K562 (cell line): ENCODE results near the gene ABHD16A. TPM values are rescaled to one million over a fixed set of nuclear protein-coding genes. Genes with fewer than 3 reads are reported as not detected.

Source experiments
- ARID3B ChIP-seq: fragments of 250-450 bp; sonication (Bioruptor Pico); IDR thresholded peaks from 2 replicates; pipeline ENCODE4 v1.4.0; 2020; ENCODE audit warnings: borderline replicate concordance
- CBX8 ChIP-seq: fragments of 200-600 bp; sonication (generic); IDR thresholded peaks from 2 replicates; pipeline ENCODE4 v1.6.1; 2012; ENCODE audit warnings: borderline replicate concordance, mixed run types, low read depth, mild to moderate bottlenecking, moderate library complexity, mixed read lengths, low read length, control low read depth, inconsistent platforms; ENCODE audit not compliant: poor library complexity, severe bottlenecking; ENCODE audit errors: extremely low read depth
- HINFP ChIP-seq: fragments of 450-650 bp; conservative IDR thresholded peaks from 2 replicates; pipeline ENCODE4 v1.6.1; 2016; ENCODE audit warnings: missing genetic modification characterization, low read depth, mild to moderate bottlenecking, control low read depth, missing compliant biosample characterization
- HLTF ChIP-seq: fragments of 450-650 bp; IDR thresholded peaks from 2 replicates; pipeline ENCODE4 v1.6.1; 2016
- HMGN3 ChIP-seq: IDR thresholded peaks from 2 replicates; pipeline ENCODE4 v1.6.1; 2011; ENCODE audit warnings: borderline replicate concordance, low read depth, mild to moderate bottlenecking, mixed read lengths, low read length; ENCODE audit not compliant: insufficient read length; ENCODE audit errors: extremely low read depth
- JUNB ChIP-seq: fragments of 450-650 bp; formaldehyde crosslinking; conservative IDR thresholded peaks from 2 replicates; pipeline ENCODE4 v1.4.0; 2020; ENCODE audit warnings: mild to moderate bottlenecking
- MAFG ChIP-seq: fragments of 450-650 bp; conservative IDR thresholded peaks from 2 replicates; pipeline ENCODE4 v1.6.1; 2016; ENCODE audit warnings: missing genetic modification characterization, missing compliant biosample characterization
- NFYB ChIP-seq: IDR thresholded peaks from 2 replicates; pipeline ENCODE4 v1.6.1; 2011; ENCODE audit warnings: mild to moderate bottlenecking, moderate library complexity; ENCODE audit not compliant: insufficient read length; ENCODE audit errors: extremely low read depth
- PKNOX1 ChIP-seq: fragments of 450-650 bp; IDR thresholded peaks from 2 replicates; pipeline ENCODE4 v1.6.1; 2016
- RBM34 ChIP-seq: fragments of 200-400 bp; formaldehyde crosslinking; IDR thresholded peaks from 2 replicates; pipeline ENCODE4 v1.6.1; 2018; ENCODE audit warnings: low read length, borderline replicate concordance; ENCODE audit not compliant: insufficient read depth
- RFX7 ChIP-seq: fragments of 250-450 bp; sonication (Bioruptor Pico); IDR thresholded peaks from 2 replicates; pipeline ENCODE4 v1.5.1; 2021; ENCODE audit warnings: mild to moderate bottlenecking
- RNF2 ChIP-seq: sonication (generic); IDR thresholded peaks from 2 replicates; pipeline ENCODE4 v1.6.1; 2016
- SAP30 ChIP-seq: fragments of 200-600 bp; sonication (generic); IDR thresholded peaks from 2 replicates; pipeline ENCODE4 v1.6.1; 2012; ENCODE audit warnings: borderline replicate concordance, low read depth, mild to moderate bottlenecking, moderate library complexity, low read length, control low read depth, inconsistent platforms; ENCODE audit not compliant: insufficient read depth, poor library complexity, severe bottlenecking
- SIN3B ChIP-seq: fragments of 450-650 bp; IDR thresholded peaks from 2 replicates; pipeline ENCODE4 v1.6.1; 2017; ENCODE audit warnings: low read depth, mild to moderate bottlenecking, moderate library complexity
- TGIF2 ChIP-seq: sonication (generic); formaldehyde crosslinking; IDR thresholded peaks from 2 replicates; pipeline ENCODE4 v1.8.1; 2022; ENCODE audit warnings: mild to moderate bottlenecking, missing genetic modification reagents, moderate library complexity
- THAP12 ChIP-seq: fragments of 250-450 bp; sonication (Bioruptor Pico); IDR thresholded peaks from 2 replicates; pipeline ENCODE4 v1.9.0; 2021; ENCODE audit warnings: mild to moderate bottlenecking, inconsistent platforms
- ZBTB1 ChIP-seq: sonication (generic); formaldehyde crosslinking; IDR thresholded peaks from 2 replicates; pipeline ENCODE4 v1.8.1; 2023; ENCODE audit warnings: missing genetic modification reagents, low read depth, mild to moderate bottlenecking, borderline replicate concordance
- ZNF263 ChIP-seq: sonication (generic); formaldehyde crosslinking; IDR thresholded peaks from 2 replicates; pipeline ENCODE4 v1.8.0; 2022; ENCODE audit warnings: mild to moderate bottlenecking, missing genetic modification reagents, borderline replicate concordance
- ZNF561 ChIP-seq: fragments of 450-650 bp; formaldehyde crosslinking; conservative IDR thresholded peaks from 2 replicates; pipeline ENCODE4 v1.4.0; 2020; ENCODE audit warnings: mild to moderate bottlenecking, moderate library complexity
- ZNF717 ChIP-seq: fragments of 250-450 bp; sonication (Bioruptor Pico); IDR thresholded peaks from 2 replicates; pipeline ENCODE4 v1.5.0; 2021
- polyA plus RNA-seq, 8 experiments: library from polyadenylated mRNA; depleted of rRNA in 4 of 8; stranded (reverse) in 5 of 8; unstranded in 3 of 8; fragments of >200 nt; fragmentation: Nextera tagmentation in 2 of 8; fragmentation: Illumina TruSeq in 1 of 8; extraction: Ambion mirVana in 2 of 8; extraction: Trizol in 1 of 8; gene quantifications; 2 replicates each; pipeline versions ENCODE4 v1.2.1 to v1.2.3, GENCODE V29; 2011 to 2014; ENCODE audit warnings: inconsistent platforms in 1 of 8, missing spikeins in 1 of 8
- total RNA-seq, 7 experiments: library from RNA; depleted of rRNA in 6 of 7; stranded (reverse); fragments of >200 nt in 6 of 7; fragmentation: Illumina TruSeq in 2 of 7; extraction: Trizol in 2 of 7; gene quantifications; 2 replicates each; pipeline versions ENCODE4 v1.2.1 to v1.2.3, GENCODE V29; 2011 to 2021; ENCODE audit warnings: low replicate concordance in 1 of 7

ABHD16A gene
- total and polyA plus RNA-seq, 9 of the 15 experiments (the other 6 are each of a cell fraction or from before 2014, with no cell fraction given), result 25.8 to 120 (median 81.6) TPM

GRCh38 chr6:31652925-31653724, 50.0 kb downstream of the ABHD16A start (continued):
- TF ChIP-seq ZNF263 (CRISPR knock-in tag) (no peak; the same call in 1 of the 2 replicates), PKNOX1 (no peak), ARID3B (CRISPR knock-in tag) (no peak), THAP12 (no peak), ZBTB1 (CRISPR knock-in tag) (no peak), HMGN3 (no peak), RNF2 (no peak), HINFP (tag) (no peak), SAP30 (peak; percentile 81), TGIF2 (no peak), CBX8 (no peak), ZNF561 (CRISPR knock-in tag) (0 out of 2 replicates have a peak, but pooled peaks have one; percentile 57), RFX7 (no peak), MAFG (tag) (no peak), JUNB (CRISPR knock-in tag) (no peak), SIN3B (no peak), ZNF717 (CRISPR knock-in tag) (no peak), HLTF (peak; percentile 96), NFYB (no peak), RBM34 (no peak)
